SW480 (cell line): ENCODE data around the gene EPHA8.

Source experiments
- DNase-seq: peaks from one replicate; pipeline ENCODE4 v3.0.0-alpha.2; 2016; ENCODE audit warnings: low spot score

Gene EPHA8

DNA sequence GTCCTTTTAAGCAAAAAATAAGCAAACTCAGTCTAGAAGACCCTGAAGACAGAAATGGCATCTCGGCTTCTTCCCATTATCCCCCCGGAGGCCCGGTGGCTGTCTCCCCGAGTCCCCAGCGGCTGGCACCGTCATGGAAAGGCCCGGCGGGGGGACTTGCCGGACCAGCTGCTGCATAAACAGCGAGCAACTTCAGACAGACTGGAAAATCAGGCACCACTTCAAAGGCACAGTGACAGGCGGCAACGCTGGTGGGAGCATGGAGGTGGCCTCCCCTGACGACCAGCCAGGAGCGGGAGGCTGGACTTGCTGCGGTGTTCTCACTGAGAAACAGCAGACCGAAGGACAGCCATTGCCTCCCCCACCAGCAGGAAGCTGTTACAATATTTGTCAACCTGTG, 54.8 kb downstream of the EPHA8 start:
- DNase-seq: no peak

DNA sequence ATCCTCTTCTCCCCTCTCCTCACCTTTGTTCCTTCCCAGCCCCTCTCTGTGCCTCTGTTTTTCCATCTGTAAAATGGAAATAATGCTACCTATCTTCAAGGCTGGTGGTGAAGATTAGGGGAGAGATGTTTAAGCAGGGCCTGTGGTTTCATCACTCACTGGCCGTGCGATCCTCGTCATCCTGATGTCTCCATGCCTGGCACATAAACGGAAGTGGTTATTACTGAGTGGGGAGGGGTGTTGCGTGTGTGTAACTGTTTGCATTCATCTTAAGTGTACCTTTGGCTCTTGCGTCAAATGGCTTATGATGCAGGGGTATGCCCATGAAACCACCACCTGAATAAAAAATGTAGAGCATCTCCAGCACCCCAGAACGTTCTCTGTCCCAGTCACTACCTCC, 56.0 kb downstream of the EPHA8 start:
- peak; percentile 45 for DNase-seq

DNA sequence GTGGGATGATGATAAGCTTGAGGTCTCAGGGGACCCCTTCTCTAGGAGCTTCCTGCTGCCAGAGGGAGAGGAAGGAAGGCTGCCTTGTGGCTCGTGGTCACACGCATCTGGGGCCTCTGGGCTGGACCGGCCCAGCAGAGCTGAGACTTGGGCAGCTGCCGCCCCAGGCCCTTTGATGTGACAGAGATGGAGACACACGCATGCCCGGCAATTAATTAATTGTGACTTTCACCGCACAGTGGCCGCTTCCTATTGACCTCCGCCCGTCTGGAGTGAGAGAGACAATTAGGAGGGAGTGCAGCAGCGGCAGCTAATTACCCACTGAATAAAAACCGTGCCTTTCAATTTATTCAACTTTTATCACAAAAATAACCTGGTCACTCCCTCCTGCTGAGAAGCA, 56.5 kb downstream of the EPHA8 start:
- DNase-seq: no peak

DNA sequence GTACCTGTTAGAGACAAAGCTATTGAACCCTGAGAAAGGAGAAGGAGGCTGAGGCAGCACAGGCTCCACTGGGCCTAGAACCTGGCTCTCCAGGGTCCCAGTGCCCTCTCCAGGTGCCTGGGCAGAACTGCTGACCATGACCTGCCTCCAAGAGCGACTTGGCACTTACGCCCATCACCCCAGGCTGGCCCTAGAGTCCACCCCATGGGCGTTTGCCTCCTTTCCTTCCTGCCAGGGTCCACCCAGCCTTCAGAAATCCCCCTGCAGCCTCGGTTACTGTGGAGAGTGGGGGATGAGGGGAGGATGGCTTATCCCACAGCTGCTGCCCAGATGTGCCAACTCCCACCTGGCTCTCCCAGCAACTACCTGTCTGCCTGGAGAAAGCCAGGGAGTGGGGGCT, 58.5 kb downstream of the EPHA8 start:
- DNase-seq: no peak

DNA sequence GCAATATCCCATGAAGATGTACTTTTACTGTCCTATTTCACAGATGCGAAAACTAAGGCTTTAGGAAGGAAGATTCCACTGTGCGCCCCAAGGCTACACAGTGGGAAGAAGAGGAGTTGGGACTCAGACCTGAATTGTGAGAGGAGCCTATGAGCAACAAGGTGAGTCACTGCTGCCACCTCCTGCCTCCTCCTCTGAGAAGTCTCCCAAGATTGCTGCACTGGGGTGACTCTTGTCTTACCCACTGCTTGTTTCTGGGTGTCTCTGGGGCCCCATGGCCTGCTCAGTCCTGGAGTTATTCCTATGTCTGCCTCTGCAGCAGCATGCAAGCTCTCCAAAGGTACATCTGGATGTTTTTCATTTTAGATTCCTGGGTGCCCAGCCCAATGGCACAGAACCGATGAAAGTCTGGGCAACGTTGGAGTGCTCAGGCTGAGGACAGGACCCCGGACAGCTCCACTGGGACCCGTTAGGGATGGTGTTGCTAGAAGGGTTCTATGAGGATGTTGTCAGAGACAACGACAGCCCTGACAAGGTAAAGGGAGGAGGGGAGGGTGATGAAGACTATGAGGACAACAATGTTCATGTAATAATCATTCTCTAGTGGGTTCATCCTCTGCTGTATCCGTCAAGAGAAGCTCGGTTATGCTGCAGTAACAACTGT, 62.1 kb downstream of the EPHA8 start:
- DNase-seq: no peak

DNA sequence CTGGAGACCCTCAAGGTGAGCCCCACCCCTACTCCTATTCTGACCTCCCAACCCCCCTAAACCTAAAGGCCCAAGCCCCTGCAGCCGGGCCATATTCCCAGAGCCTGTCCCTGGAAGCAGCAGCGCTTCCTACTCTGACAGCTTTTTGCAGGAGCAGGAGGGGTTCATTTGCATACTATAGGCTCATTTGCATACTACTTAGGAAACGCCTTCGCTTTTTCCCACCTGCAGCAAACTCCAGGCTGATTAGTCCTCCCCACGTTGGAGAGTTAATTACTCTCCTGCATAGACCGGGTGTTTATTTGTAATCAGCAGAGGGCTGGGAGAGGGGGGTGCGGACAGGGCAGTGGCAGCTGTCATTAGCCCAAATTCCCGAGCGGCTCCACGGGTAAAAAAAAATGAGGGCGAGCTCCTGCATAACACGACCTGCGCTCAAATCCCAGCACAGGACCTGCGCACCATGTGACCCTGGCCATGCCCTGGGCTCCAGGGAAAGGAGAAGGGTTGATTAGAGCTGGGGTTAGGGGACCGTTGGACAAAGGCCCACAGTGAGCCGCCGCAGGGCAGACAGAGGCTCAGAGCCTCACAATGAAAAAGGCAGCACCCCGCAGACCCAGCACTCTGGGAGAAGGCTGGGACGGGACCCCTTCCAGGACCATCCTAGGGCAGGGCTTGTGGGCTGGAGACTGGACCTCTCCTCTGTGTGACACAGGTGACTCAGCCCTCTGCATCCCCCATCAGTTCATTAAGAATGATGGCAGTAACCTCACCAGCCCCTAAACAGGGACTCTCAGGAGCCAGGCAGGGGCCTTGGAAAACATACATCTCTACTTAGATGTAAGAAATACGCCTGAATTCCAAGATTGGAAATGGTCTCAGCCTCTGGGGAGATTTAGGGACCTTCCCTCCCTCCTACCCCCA, 63.2 kb downstream of the EPHA8 start:
- DNase-seq: no peak

DNA sequence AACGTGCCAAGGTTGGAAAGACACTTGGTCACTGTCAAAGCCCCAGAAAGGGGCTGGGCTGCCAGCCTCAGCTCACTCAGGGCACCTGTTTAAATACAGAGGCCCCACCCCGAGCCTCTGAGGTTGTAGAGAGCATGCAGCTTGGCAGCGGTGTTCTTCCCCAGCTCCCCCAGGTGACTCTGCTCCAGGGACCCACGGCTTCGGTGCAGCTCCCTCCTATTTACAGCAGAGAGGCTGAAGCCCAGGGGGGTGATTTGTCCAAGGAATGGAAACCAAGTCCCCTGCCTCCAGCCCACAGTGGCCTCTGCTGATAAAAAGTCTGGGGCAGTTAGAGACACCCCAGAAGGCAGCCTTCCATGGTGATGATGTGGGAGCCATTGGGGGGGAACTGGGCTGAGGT, 64.0 kb downstream of the EPHA8 start:
- no peak for DNase-seq

DNA sequence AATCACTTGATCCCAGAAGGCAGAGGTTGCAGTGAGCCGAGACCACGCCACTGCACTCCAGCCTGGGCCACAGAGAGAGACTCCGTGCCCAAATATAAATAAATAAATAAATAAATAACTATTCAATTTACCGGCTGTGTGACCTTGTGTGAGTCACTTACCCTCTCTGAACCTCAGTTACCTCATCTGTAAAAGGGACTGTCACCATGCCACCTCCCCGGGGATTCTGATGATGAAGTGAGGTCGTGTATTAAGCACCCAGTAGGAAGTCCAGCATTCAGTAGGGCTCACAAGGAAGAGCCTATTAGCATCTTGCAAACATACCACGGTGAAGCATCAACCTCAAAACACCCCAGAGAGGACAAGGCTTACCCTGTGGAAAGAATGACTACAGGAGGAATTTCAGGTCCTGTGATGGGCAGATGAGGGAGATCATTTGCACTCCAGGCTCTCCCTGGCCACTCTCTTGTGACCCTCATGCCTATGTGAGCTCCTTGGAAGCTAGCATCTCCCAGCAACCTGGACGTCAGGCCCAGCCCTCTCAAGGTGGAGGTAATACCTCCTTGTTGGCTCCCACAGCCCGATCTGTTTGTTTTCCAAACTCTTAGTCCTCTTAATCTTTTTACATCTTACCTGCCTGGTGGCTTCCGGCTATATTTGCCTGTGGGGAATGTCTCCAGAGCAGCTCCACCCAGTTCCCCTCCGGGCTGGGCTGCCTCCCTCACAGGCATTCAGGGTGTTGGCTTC, 65.6 kb downstream of the EPHA8 start:
- DNase-seq: no peak

DNA sequence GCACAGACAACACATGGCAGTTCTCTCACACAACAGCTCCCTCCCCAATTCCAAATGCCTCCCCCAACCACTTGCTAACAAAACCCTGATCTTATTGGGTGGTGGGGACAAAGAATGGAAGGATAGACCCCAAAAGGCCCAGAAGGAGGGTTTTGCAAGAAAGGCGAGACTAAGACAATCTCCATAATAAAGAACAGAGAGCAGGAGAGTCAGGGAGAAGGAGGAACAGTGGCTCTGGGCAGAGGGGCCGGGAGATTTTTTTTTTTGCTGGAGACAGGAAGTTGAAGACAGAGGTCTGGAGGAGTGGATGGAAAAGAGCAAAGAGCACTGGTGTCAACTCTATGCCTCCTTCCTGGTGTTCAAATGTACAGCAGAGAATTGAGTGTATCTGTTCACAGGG, 66.6 kb downstream of the EPHA8 start:
- DNase-seq: no peak

DNA sequence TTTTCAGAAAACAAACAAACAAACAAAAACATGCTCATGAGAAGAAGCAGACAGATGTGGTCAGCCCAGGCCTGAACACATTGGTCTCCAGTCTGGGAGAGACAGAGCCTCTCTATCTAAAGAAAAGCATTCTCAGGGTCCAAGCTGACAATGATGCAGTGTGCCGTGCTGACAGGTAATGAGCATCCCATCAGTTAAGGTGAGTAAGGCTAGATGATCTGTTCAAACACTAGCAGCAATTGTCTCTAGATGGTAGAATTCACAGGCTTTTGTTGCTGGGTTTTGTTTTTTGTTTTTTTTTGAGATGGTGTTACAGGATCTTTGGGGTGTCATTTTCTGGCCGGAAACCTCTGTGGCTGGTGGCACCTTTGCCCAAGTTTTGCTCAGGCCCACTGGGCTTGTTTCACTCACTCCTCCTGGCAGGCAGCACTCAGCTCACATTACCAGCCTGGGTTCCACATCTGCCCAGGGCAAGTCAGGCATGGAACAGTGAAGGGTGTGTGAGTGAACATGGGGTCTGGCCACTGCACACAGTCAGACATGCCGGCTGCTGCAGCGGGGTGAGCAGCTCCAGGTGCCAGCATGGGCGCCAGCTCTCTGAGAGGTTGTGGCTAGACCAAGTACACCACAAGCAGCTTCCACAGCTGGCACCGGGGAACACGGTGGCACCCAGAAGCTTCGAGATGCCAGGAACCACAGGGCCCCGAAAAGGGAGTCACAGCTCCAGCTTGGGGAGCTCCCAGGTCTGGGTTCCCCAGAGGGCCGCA, 70.6 kb downstream of the EPHA8 start:
- DNase-seq: no peak

DNA sequence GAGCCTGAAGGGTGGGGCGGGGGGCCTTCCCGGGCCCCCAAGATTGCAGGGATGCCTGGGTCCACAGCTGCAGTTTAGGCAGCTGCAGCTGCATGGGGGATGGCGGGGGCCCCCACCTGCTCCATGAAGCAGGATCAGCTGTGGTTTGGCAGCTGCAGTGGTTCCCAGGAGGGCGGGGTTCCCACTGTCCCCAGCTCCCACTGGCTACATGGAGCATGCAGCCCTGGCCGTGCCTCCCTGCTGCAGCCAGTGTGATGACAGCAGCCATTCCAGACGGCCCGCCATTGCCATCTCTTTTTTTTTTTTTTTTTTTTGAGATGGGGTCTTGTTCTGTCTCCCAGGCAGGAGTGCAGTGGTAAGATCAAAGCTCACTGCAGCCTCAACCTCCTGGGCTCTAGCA, 72.1 kb downstream of the EPHA8 start:
- DNase-seq: no peak

DNA sequence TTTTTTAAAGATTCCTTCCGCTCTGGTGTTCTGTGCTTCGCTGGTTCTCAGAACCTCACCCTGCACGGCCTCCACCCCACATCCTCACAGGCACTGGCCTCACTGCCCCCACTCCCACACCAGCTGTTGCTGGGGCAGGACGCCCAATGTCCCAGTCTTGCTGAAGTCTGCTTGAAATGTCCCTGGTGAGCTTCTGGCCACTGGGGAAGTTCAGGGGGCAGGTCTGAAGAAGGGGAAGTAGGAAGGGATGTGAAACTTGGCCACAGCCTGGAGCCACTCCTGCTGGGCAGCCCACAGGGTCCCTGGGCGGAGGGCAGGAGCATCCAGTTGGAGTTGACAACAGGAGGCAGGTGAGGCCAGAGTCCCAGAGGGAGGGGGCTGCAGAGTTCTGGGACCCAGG, 73.1 kb downstream of the EPHA8 start, which contains the start of gene C1QA:
C1QA (plus strand) TSS at position 276 of the 400 bp plus-strand sequence. CDS start 989 bp downstream, outside the sequence.
- no peak for DNase-seq

DNA sequence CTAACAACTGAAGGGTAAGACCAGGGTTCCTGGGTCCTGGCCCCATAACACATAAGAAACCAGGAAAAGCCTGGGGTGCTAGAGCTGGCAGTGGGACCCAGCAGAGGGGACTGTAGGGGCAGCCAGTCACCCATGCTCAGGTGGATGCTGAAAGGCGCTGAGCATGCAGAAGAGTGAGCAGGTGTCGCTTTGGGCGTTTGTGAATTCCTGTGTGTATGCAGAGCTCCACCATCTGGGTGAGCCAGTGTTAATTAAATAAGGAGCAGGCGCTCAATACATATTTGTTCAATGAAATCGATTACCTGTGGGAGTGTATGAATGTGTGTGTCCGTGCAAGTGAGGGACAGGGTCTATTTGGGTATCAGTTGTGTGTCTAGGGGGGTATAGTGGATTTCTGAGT, 73.6 kb downstream of the EPHA8 start:
- DNase-seq: no peak

DNA sequence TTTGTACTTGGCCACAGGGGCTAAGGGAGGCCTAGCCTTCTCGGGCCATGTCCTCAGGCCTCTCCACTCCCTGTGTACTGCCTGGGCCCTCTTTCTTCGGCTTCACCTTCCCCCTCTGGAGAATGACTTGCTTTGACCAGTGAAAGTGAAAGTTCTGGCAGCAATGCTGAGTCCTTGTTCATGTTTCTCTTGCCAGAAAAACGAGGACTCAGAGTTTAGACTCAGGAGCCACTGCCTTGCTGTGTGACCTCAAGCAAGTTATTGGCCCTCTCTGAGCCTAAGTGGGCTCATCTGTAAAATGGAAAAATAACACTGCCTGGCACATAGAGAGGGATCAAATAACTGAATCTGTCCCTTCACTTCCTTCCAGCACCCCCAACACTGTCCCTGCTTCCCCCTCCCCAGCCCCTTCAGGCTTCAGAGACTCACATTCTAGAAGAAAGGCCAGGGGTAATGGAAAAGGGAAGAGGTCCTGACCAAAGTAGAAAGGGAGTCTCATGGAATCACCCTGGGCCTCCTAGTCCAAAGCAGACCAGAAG, 74.7 kb downstream of the EPHA8 start:
- DNase-seq: no peak

DNA sequence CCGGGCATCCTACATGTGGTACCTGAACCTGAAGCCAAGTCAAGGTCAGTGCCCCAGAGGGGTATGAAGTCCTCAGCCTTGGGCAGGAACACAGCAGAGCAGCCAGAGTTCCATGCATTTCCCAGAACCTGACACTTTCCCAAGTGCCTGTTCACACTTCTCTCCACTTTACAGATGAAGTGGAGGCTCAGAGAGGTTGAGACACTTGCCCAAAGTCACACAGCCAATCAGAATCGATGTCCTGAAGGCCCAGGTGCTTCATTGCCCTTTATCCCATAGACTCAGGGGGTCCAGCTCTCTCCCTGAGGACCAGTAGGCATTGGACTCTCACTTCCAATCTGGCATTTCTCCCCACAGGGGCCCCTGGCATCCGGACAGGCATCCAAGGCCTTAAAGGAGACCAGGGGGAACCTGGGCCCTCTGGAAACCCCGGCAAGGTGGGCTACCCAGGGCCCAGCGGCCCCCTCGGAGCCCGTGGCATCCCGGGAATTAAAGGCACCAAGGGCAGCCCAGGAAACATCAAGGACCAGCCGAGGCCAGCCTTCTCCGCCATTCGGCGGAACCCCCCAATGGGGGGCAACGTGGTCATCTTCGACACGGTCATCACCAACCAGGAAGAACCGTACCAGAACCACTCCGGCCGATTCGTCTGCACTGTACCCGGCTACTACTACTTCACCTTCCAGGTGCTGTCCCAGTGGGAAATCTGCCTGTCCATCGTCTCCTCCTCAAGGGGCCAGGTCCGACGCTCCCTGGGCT, 75.4 kb downstream of the EPHA8 start:
- DNase-seq: no peak

DNA sequence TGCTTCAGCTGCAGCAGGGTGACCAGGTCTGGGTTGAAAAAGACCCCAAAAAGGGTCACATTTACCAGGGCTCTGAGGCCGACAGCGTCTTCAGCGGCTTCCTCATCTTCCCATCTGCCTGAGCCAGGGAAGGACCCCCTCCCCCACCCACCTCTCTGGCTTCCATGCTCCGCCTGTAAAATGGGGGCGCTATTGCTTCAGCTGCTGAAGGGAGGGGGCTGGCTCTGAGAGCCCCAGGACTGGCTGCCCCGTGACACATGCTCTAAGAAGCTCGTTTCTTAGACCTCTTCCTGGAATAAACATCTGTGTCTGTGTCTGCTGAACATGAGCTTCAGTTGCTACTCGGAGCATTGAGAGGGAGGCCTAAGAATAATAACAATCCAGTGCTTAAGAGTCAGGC, 76.0 kb downstream of the EPHA8 start:
- DNase-seq: no peak

DNA sequence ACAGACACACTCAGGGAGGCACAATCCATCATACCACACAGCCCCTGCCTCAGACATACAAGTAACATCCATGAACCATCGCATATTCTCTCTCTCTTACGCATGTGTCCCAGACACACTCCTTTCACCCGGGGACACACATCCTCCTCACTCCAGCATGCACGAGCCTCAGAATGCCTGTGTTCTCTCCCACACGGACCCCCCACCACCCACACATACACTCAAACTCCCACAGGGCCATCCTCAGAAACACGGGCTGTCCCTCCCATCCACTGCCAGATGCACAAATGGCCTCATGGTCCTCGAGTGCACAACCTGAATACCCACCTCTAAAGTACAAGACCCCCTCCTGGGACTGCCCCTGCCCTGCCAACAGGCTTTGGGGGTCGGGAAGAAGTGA, 78.0 kb downstream of the EPHA8 start:
- no peak for DNase-seq

DNA sequence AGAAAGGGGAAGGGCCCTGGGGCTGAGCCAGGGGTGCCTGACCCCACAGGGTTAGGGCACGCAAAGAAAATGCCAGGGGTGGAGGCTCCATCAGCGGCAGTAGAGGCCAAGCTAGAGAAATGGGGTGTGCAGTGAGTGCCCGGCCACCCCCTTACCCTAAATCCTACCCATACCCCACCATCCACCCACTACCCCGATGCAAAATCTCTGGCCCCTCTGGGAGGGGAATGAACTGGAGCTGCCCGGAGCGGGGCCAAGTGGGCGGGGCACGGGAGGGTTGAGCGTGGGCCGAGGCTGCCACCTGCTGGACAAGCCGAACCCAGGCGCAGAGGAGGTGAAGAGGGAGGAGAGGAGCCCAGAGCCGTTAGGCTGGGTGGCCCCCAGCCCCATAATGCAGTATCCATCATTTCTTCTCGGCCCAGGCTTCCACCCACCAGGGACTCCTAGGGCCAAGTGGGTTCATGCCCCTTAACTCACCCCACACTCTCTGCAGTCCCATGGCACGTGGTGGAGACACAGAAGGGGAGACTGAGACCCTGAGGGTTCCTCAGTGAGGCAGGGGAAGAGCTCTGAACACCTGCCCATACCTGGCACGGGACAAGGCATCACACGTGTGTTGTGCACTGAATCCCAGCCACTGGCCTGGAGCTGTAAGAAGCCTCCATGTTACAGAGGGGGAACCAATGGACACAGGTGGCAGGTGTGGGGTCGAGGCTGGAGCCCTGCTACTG, 78.8 kb downstream of the EPHA8 start:
- peak; percentile 25 for DNase-seq

DNA sequence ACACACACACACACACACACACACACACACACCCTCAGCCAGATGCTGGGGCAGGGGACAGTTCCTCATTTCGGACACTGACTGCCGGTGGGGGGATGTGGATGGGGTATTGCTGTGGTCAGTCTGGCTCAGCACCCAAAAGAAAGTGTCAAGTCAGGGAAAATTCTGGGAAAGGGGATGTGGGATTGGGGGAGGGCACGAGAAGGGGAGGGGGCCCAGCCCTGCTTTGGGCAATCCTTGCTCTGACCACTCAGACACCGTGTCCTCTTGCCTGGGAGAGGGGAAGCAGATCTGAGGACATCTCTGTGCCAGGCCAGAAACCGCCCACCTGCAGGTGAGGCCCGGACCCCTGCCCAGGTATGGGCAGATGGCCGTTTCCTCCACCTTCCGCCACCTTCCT, 80.1 kb downstream of the EPHA8 start, which contains the start of gene C1QC:
C1QC (plus strand) TSS at position 253 of the 400 bp plus-strand sequence. CDS start 391 bp downstream, outside the sequence.
- no peak for DNase-seq

DNA sequence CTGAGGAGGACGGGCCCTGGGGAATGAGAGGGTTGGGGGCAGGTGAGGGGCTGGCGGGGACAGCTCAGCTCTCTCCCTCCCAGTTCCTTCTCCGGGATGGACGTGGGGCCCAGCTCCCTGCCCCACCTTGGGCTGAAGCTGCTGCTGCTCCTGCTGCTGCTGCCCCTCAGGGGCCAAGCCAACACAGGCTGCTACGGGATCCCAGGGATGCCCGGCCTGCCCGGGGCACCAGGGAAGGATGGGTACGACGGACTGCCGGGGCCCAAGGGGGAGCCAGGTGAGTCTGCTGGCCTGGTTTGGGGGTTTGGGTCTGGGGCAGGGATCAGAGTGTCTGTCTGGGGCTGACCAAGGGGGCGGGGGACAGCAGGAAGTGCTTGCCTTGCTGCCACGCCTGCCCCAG, 80.6 kb downstream of the EPHA8 start:
- no peak for DNase-seq
